ENCODE data around the gene SSB.
A peak's percentile ranks its signal among the peaks of the same experiment; 100 is the strongest.
"Not testable (repeated sequence)": the region's sequence is repeated elsewhere in the genome, so short reads cannot be mapped to it uniquely, and the experiment has no call there.

Gene SSB

GRCh38 chr2:169845016-169845415 is 46.3 kb downstream of the SSB start:
- no peak overlapping the region for H3K27ac ChIP-seq
- no peak overlapping the region for H3K9ac ChIP-seq
- TF ChIP-seq CTCF (conservative IDR thresholded peaks at IDR 0.05; ENCODE audit: low read depth, low read length): no peak
- no peak overlapping the region for H3K4me2 ChIP-seq
- H3K27me3 ChIP-seq (ENCODE audit: insufficient read depth, low read depth): no peaks in the 10 kb centered on the region
- H3K4me1 ChIP-seq (ENCODE audit: low read depth, poor library complexity, severe bottlenecking): peaks cover 16% of the 10 kb centered on the region
- H3K4me3 ChIP-seq (IDR thresholded peaks at IDR 0.05; ENCODE audit: insufficient read depth, low read depth, low read length): no peak overlapping the region
- no peak overlapping the region for H2AFZ ChIP-seq (ENCODE audit: low read depth)
- H3K36me3 ChIP-seq (ENCODE audit: insufficient read depth): no peaks in the 10 kb centered on the region
- peaks cover 31% of the 10 kb centered on the region; the same call in 1 of the 2 replicates for H3K79me2 ChIP-seq (ENCODE audit: insufficient read depth, low read depth)
- H4K20me1 ChIP-seq (ENCODE audit: insufficient read depth): no peaks in the 10 kb centered on the region

GRCh38 chr2:169848959-169849693 is 50.5 kb downstream of the SSB start:
- H3K9ac ChIP-seq; H3K27ac ChIP-seq; H2AFZ ChIP-seq (ENCODE audit: low read depth); H3K36me3 ChIP-seq (ENCODE audit: insufficient read depth); H4K20me1 ChIP-seq (ENCODE audit: insufficient read depth); H3K27me3 ChIP-seq (ENCODE audit: insufficient read depth, low read depth); H3K4me3 ChIP-seq (IDR thresholded peaks at IDR 0.05; ENCODE audit: insufficient read depth, low read depth, low read length): not testable (repeated sequence)
- Histone ChIP-seq H3K79me2 (ENCODE audit: insufficient read depth, low read depth) (peaks cover 23% of the 10 kb centered on the region; the same call in 1 of the 2 replicates), H3K4me1 (ENCODE audit: low read depth, poor library complexity, severe bottlenecking) (peaks cover 16% of the 10 kb centered on the region), H3K4me2 (0 out of 2 replicates have a peak overlapping the region, but pooled peaks have one; percentile 6)

- Histone ChIP-seq H3K79me2 (ENCODE audit: insufficient read depth, low read depth) (peaks cover 23% of the 10 kb centered on the region; the same call in 1 of the 2 replicates), H3K4me2 (no peak overlapping the region), H2AFZ (ENCODE audit: low read depth) (no peak overlapping the region), H4K20me1 (ENCODE audit: insufficient read depth) (no peaks in the 10 kb centered on the region), H3K4me3 (IDR thresholded peaks at IDR 0.05; ENCODE audit: insufficient read depth, low read depth, low read length) (no peak overlapping the region), H3K27me3 (ENCODE audit: insufficient read depth, low read depth) (no peaks in the 10 kb centered on the region), H3K9ac (no peak overlapping the region), H3K36me3 (ENCODE audit: insufficient read depth) (no peaks in the 10 kb centered on the region), H3K27ac (no peak overlapping the region), H3K4me1 (ENCODE audit: low read depth, poor library complexity, severe bottlenecking) (peaks cover 16% of the 10 kb centered on the region)
- no peak for TF ChIP-seq CTCF (conservative IDR thresholded peaks at IDR 0.05; ENCODE audit: low read depth, low read length)
These were observed 51.0 kb downstream of the SSB start for GRCh38 chr2:169849710-169850109.

- no peak overlapping the region for H2AFZ ChIP-seq (ENCODE audit: low read depth)
- H3K79me2 ChIP-seq (ENCODE audit: insufficient read depth, low read depth): peaks cover 5% of the 10 kb centered on the region; the same call in 1 of the 2 replicates
- H4K20me1 ChIP-seq (ENCODE audit: insufficient read depth): no peaks in the 10 kb centered on the region
- no peak overlapping the region for H3K27ac ChIP-seq
- H3K4me3 ChIP-seq (IDR thresholded peaks at IDR 0.05; ENCODE audit: insufficient read depth, low read depth, low read length): no peak overlapping the region
- H3K9ac ChIP-seq: no peak overlapping the region
- no peaks in the 10 kb centered on the region for H3K27me3 ChIP-seq (ENCODE audit: insufficient read depth, low read depth)
- TF ChIP-seq CTCF (conservative IDR thresholded peaks at IDR 0.05; ENCODE audit: low read depth, low read length): no peak
- H3K36me3 ChIP-seq (ENCODE audit: insufficient read depth): no peaks in the 10 kb centered on the region
- no peak overlapping the region for H3K4me2 ChIP-seq
- H3K4me1 ChIP-seq (ENCODE audit: low read depth, poor library complexity, severe bottlenecking): peaks cover 16% of the 10 kb centered on the region
These were observed 54.5 kb downstream of the SSB start for GRCh38 chr2:169853041-169853668.

GRCh38 chr2:169855281-169856258 is 56.9 kb downstream of the SSB start:
- not testable (repeated sequence) for H3K36me3 ChIP-seq (ENCODE audit: insufficient read depth); H2AFZ ChIP-seq (ENCODE audit: low read depth); H3K79me2 ChIP-seq (ENCODE audit: insufficient read depth, low read depth); H3K9ac ChIP-seq; H3K4me1 ChIP-seq (ENCODE audit: low read depth, poor library complexity, severe bottlenecking); H3K4me2 ChIP-seq; H3K27ac ChIP-seq; H4K20me1 ChIP-seq (ENCODE audit: insufficient read depth); H3K27me3 ChIP-seq (ENCODE audit: insufficient read depth, low read depth); H3K4me3 ChIP-seq (IDR thresholded peaks at IDR 0.05; ENCODE audit: insufficient read depth, low read depth, low read length)

Measured in KMS-11 (cell line).